Measurements from ENCODE around the gene PARD3.

PARD3 gene

GRCh38 chr10:34606890-34607289 lies 208.2 kb downstream of the PARD3 start:
- Mint-ChIP-seq H3K9me3 (no peaks in the 10 kb centered on the region), H3K4me3 (no peak overlapping the region), H3K4me1 (ENCODE audit: low read depth) (no peaks in the 10 kb centered on the region), H3K27ac (no peak overlapping the region), H3K36me3 (ENCODE audit: low read depth) (no peaks in the 10 kb centered on the region), H3K27me3 (peaks cover 4% of the 10 kb centered on the region)

- Mint-ChIP-seq H3K36me3 (ENCODE audit: low read depth) (no peaks in the 10 kb centered on the region), H3K9me3 (no peaks in the 10 kb centered on the region), H3K4me3 (no peak overlapping the region), H3K27ac (no peak overlapping the region), H3K4me1 (ENCODE audit: low read depth) (no peaks in the 10 kb centered on the region), H3K27me3 (no peaks in the 10 kb centered on the region)
Observed at GRCh38 chr10:34602478-34602877, 212.6 kb downstream of the PARD3 start.

GRCh38 chr10:34601691-34602090 lies 213.4 kb downstream of the PARD3 start:
- Mint-ChIP-seq H3K4me1 (ENCODE audit: low read depth) (no peaks in the 10 kb centered on the region), H3K27me3 (no peaks in the 10 kb centered on the region)

GRCh38 chr10:34599026-34599795 lies 215.9 kb downstream of the PARD3 start:
- Mint-ChIP-seq H3K27ac (no peak overlapping the region), H3K27me3 (no peaks in the 10 kb centered on the region)

More at GRCh38 chr10:34601691-34602090, 213.4 kb downstream of the PARD3 start:
- Mint-ChIP-seq H3K27ac (no peak overlapping the region), H3K4me3 (no peak overlapping the region), H3K9me3 (no peaks in the 10 kb centered on the region), H3K36me3 (ENCODE audit: low read depth) (no peaks in the 10 kb centered on the region)

GRCh38 chr10:34596351-34596750 lies 218.7 kb downstream of the PARD3 start:
- H3K4me1 Mint-ChIP-seq (ENCODE audit: low read depth) = no peaks in the 10 kb centered on the region
- H3K9me3 Mint-ChIP-seq = peaks cover 4% of the 10 kb centered on the region
- no peak overlapping the region for H3K4me3 Mint-ChIP-seq
- no peaks in the 10 kb centered on the region for H3K27me3 Mint-ChIP-seq
- no peak overlapping the region for H3K27ac Mint-ChIP-seq
- H3K36me3 Mint-ChIP-seq (ENCODE audit: low read depth) = no peaks in the 10 kb centered on the region

More at GRCh38 chr10:34599026-34599795, 215.9 kb downstream of the PARD3 start:
- Mint-ChIP-seq H3K4me3 (no peak overlapping the region), H3K9me3 (peaks cover 4% of the 10 kb centered on the region), H3K4me1 (ENCODE audit: low read depth) (no peaks in the 10 kb centered on the region), H3K36me3 (ENCODE audit: low read depth) (no peaks in the 10 kb centered on the region)

- Mint-ChIP-seq H3K4me3 (no peak overlapping the region), H3K27ac (no peak overlapping the region), H3K27me3 (no peaks in the 10 kb centered on the region), H3K4me1 (ENCODE audit: low read depth) (no peaks in the 10 kb centered on the region), H3K9me3 (peaks cover 4% of the 10 kb centered on the region), H3K36me3 (ENCODE audit: low read depth) (no peaks in the 10 kb centered on the region)
Observed at GRCh38 chr10:34593930-34594329, 221.2 kb downstream of the PARD3 start.

- no peaks in the 10 kb centered on the region for H3K27me3 Mint-ChIP-seq
- H3K4me3 Mint-ChIP-seq = no peak overlapping the region
- H3K9me3 Mint-ChIP-seq = peaks cover 4% of the 10 kb centered on the region
- no peak overlapping the region for H3K27ac Mint-ChIP-seq
- H3K4me1 Mint-ChIP-seq (ENCODE audit: low read depth) = no peaks in the 10 kb centered on the region
- H3K36me3 Mint-ChIP-seq (ENCODE audit: low read depth) = no peaks in the 10 kb centered on the region
Observed at GRCh38 chr10:34593374-34593890, 221.7 kb downstream of the PARD3 start.

- H3K4me1 Mint-ChIP-seq (ENCODE audit: low read depth) = no peaks in the 10 kb centered on the region
- no peak overlapping the region for H3K27ac Mint-ChIP-seq
- H3K27me3 Mint-ChIP-seq = no peaks in the 10 kb centered on the region
- no peaks in the 10 kb centered on the region for H3K9me3 Mint-ChIP-seq
- H3K4me3 Mint-ChIP-seq = no peak overlapping the region
- H3K36me3 Mint-ChIP-seq (ENCODE audit: low read depth) = no peaks in the 10 kb centered on the region
Observed at GRCh38 chr10:34590793-34591192, 224.3 kb downstream of the PARD3 start.

- Mint-ChIP-seq H3K27ac (no peak overlapping the region), H3K4me1 (ENCODE audit: low read depth) (no peaks in the 10 kb centered on the region), H3K4me3 (no peak overlapping the region), H3K36me3 (ENCODE audit: low read depth) (no peaks in the 10 kb centered on the region), H3K27me3 (no peaks in the 10 kb centered on the region), H3K9me3 (no peaks in the 10 kb centered on the region)
Observed at GRCh38 chr10:34589275-34589674, 225.8 kb downstream of the PARD3 start.

GRCh38 chr10:34587680-34588019 lies 227.4 kb downstream of the PARD3 start:
- Mint-ChIP-seq H3K36me3 (ENCODE audit: low read depth) (no peaks in the 10 kb centered on the region), H3K9me3 (no peaks in the 10 kb centered on the region), H3K27me3 (no peaks in the 10 kb centered on the region), H3K4me1 (ENCODE audit: low read depth) (no peaks in the 10 kb centered on the region), H3K27ac (no peak overlapping the region), H3K4me3 (no peak overlapping the region)

GRCh38 chr10:34587002-34587679 lies 228.0 kb downstream of the PARD3 start:
- Mint-ChIP-seq H3K27ac (no peak overlapping the region), H3K36me3 (ENCODE audit: low read depth) (no peaks in the 10 kb centered on the region), H3K27me3 (no peaks in the 10 kb centered on the region), H3K4me3 (no peak overlapping the region), H3K4me1 (ENCODE audit: low read depth) (no peaks in the 10 kb centered on the region), H3K9me3 (no peaks in the 10 kb centered on the region)

GRCh38 chr10:34585422-34586112 lies 229.5 kb downstream of the PARD3 start:
- no peak overlapping the region for H3K27ac Mint-ChIP-seq
- H3K4me1 Mint-ChIP-seq (ENCODE audit: low read depth) = no peaks in the 10 kb centered on the region
- H3K36me3 Mint-ChIP-seq (ENCODE audit: low read depth) = no peaks in the 10 kb centered on the region
- no peaks in the 10 kb centered on the region for H3K9me3 Mint-ChIP-seq
- no peaks in the 10 kb centered on the region for H3K27me3 Mint-ChIP-seq
- no peak overlapping the region for H3K4me3 Mint-ChIP-seq

GRCh38 chr10:34584164-34584563 lies 230.9 kb downstream of the PARD3 start:
- Mint-ChIP-seq H3K27ac (no peak overlapping the region), H3K9me3 (no peaks in the 10 kb centered on the region), H3K36me3 (ENCODE audit: low read depth) (no peaks in the 10 kb centered on the region), H3K27me3 (no peaks in the 10 kb centered on the region), H3K4me3 (no peak overlapping the region), H3K4me1 (ENCODE audit: low read depth) (no peaks in the 10 kb centered on the region)

- Mint-ChIP-seq H3K4me3 (no peak overlapping the region), H3K4me1 (ENCODE audit: low read depth) (no peaks in the 10 kb centered on the region), H3K27me3 (no peaks in the 10 kb centered on the region), H3K27ac (no peak overlapping the region), H3K9me3 (no peaks in the 10 kb centered on the region), H3K36me3 (ENCODE audit: low read depth) (no peaks in the 10 kb centered on the region)
Observed at GRCh38 chr10:34581801-34582532, 233.1 kb downstream of the PARD3 start.
